Caco-2 (cell line): ENCODE measurements around the gene PPP2R5E. TPM values are rescaled to one million over a fixed set of nuclear protein-coding genes. Genes with fewer than 3 reads are reported as not detected.

Experiments used
- BruUV-seq: library from RNA; stranded (reverse); fragments of 400-500 nt; replicated peaks from 2 replicates; lab custom pipeline; 2021; lab: Mats Ljungman, UMichigan
- CTCF ChIA-PET: fragments of 300-600 bp; sonication (Branson Sonifier 250); formaldehyde crosslinking; loops from one replicate; lab custom pipeline; 2022; ENCODE audit warnings: antibody characterized with exemption; lab: Charles Lee
- POLR2A ChIA-PET: fragments of 300-600 bp; sonication (Branson Sonifier 250); formaldehyde crosslinking; loops from one replicate; lab custom pipeline; 2022; ENCODE audit warnings: antibody characterized with exemption; lab: Charles Lee
- DNase-seq, 2 experiments: peaks; one replicate each; pipeline versions ENCODE4 v3.0.0 to v3.0.0-alpha.2; 2020 to 2022
- H3K27me3 ChIP-seq: replicated peaks from 2 replicates; pipeline ENCODE4 v1.6.0; 2011; ENCODE audit warnings: low read length; ENCODE audit not compliant: control insufficient read depth, insufficient read depth
- H3K36me3 ChIP-seq: 2 replicates; pipeline ENCODE4 v1.5.1; 2011; ENCODE audit warnings: low read length; ENCODE audit not compliant: control insufficient read depth, insufficient read depth
- H3K4me1 ChIP-seq: fragments of 250-450 bp; sonication (Bioruptor Pico); 2 replicates; pipeline ENCODE4 v1.5.1; 2020; ENCODE audit warnings: mild to moderate bottlenecking
- H3K4me3 ChIP-seq: 2 replicates; pipeline ENCODE4 v1.5.1; 2011; ENCODE audit warnings: low read depth, mild to moderate bottlenecking, control low read depth, low read length
- H3K9me3 ChIP-seq: fragments of 250-450 bp; sonication (Bioruptor Pico); 2 replicates; pipeline ENCODE4 v1.5.1; 2020; ENCODE audit warnings: mild to moderate bottlenecking, moderate library complexity
- H3K27ac Mint-ChIP-seq: one replicate; pipeline ENCODE4 v1.8.0; 2022; ENCODE audit warnings: mixed read lengths; ENCODE audit not compliant: unreplicated experiment
- H3K27me3 Mint-ChIP-seq: one replicate; pipeline ENCODE4 v1.8.0; 2022; ENCODE audit warnings: mixed read lengths; ENCODE audit not compliant: insufficient read depth, unreplicated experiment
- H3K36me3 Mint-ChIP-seq: one replicate; pipeline ENCODE4 v1.8.0; 2022; ENCODE audit warnings: mild to moderate bottlenecking, mixed read lengths; ENCODE audit not compliant: insufficient read depth, unreplicated experiment
- H3K4me1 Mint-ChIP-seq: one replicate; pipeline ENCODE4 v1.8.0; 2022; ENCODE audit warnings: low read depth, mixed read lengths; ENCODE audit not compliant: unreplicated experiment
- H3K4me3 Mint-ChIP-seq: one replicate; pipeline ENCODE4 v1.8.0; 2022; ENCODE audit warnings: mild to moderate bottlenecking, moderate library complexity, mixed read lengths; ENCODE audit not compliant: unreplicated experiment
- H3K9me3 Mint-ChIP-seq: one replicate; pipeline ENCODE4 v1.8.0; 2022; ENCODE audit warnings: mixed read lengths; ENCODE audit not compliant: unreplicated experiment
- intact Hi-C: fragments of 100-400 bp; cut with micrococcal nuclease; formaldehyde crosslinking; loops from one replicate; pipeline ENCODE4 v1.10.0; 2022; ENCODE audit not compliant: unreplicated experiment
- total RNA-seq: library from RNA; stranded (reverse); gene quantifications from 2 replicates; pipeline ENCODE4 v1.2.3, GENCODE V29; 2022
- TF ChIP-seq, protein P1 (sequence below), 2 experiments: fragments of 200-600 bp in 1 of 2; IDR thresholded peaks; 1 replicate in 1 of 2; 2 replicates in 1 of 2; pipeline versions ENCODE4 v1.5.1 to v1.8.0; 2011 to 2022; ENCODE audit warnings: antibody characterized with exemption in 1 of 2, control low read depth in 1 of 2, inconsistent platforms in 1 of 2, low read depth in 1 of 2, low read length in 1 of 2, mild to moderate bottlenecking in 1 of 2, moderate library complexity in 1 of 2; ENCODE audit not compliant: insufficient read depth in 1 of 2, severe bottlenecking in 1 of 2, unreplicated experiment in 1 of 2

Gene PPP2R5E
- total RNA-seq, 1 experiment from 2014 or later = 58.6 TPM

DNA sequence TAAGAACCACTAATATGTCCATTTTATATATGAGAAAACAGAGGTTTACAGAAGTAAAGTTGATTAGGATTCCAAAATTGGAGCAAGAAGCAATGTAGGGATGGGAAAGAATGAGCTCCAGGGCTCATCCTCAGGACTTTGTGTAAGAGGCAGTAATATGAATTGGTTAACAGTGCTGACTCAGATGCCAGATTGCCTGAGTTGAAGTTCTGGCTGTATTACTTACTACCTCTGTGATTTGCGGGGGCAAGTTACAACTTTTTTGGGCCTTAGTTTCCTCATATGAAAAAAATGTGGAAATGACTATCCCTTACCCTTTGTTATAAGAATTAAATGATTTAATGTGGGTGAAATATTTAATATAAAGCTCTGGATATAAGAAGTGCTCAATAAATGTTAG, 35.1 kb upstream of the PPP2R5E start:
- Mint-ChIP-seq H3K27me3 (no peaks in the 10 kb centered on the region), H3K4me3 (no peak overlapping the region), H3K9me3 (no peaks in the 10 kb centered on the region), H3K36me3 (no peaks in the 10 kb centered on the region), H3K4me1 (no peaks in the 10 kb centered on the region), H3K27ac (no peak overlapping the region)
- ChIA-PET POLR2A (no interaction called here), CTCF (no interaction called here)
- Histone ChIP-seq H3K27me3 (no peaks in the 10 kb centered on the region), H3K36me3 (no peaks in the 10 kb centered on the region), H3K9me3 (no peaks in the 10 kb centered on the region), H3K4me3 (no peak overlapping the region), H3K4me1 (no peaks in the 10 kb centered on the region)
- DNase-seq = no peak
- TF ChIP-seq, protein P1, sequence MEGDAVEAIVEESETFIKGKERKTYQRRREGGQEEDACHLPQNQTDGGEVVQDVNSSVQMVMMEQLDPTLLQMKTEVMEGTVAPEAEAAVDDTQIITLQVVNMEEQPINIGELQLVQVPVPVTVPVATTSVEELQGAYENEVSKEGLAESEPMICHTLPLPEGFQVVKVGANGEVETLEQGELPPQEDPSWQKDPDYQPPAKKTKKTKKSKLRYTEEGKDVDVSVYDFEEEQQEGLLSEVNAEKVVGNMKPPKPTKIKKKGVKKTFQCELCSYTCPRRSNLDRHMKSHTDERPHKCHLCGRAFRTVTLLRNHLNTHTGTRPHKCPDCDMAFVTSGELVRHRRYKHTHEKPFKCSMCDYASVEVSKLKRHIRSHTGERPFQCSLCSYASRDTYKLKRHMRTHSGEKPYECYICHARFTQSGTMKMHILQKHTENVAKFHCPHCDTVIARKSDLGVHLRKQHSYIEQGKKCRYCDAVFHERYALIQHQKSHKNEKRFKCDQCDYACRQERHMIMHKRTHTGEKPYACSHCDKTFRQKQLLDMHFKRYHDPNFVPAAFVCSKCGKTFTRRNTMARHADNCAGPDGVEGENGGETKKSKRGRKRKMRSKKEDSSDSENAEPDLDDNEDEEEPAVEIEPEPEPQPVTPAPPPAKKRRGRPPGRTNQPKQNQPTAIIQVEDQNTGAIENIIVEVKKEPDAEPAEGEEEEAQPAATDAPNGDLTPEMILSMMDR (IDR thresholded peaks at IDR 0.05; ENCODE audit: insufficient read depth in 1 of 2, low read depth in 1 of 2, low read length in 1 of 2, severe bottlenecking in 1 of 2, unreplicated experiment in 1 of 2) = no peak
- intact Hi-C loops = no loop called here
- BruUV-seq = no TSS peak

DNA sequence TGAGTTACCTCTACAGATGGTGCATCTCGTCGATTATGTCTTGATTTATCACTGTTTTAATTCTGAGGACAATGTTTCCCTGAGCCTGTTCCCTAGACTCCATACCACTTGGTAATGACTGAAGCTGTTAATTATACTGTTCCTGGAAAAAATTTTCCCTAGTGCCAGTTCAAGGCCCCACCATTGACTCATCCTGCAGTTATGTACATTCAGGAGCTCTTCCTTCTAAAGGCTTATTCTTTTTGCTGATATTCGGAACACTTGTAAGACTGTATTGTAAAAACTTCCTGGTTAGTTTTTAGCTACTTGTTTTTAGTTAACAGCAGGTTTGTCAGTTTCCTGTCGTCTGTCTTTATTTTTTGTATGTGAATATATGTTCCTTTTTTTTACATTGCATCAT, 30.4 kb upstream of the PPP2R5E start:
- TF ChIP-seq, protein P1 (IDR thresholded peaks at IDR 0.05; ENCODE audit: insufficient read depth in 1 of 2, low read depth in 1 of 2, low read length in 1 of 2, severe bottlenecking in 1 of 2, unreplicated experiment in 1 of 2) = no peak
- no peak overlapping the region for H3K4me3 ChIP-seq
- BruUV-seq = no TSS peak
- Mint-ChIP-seq H3K4me3 (no peak overlapping the region), H3K4me1 (no peaks in the 10 kb centered on the region), H3K9me3 (no peaks in the 10 kb centered on the region), H3K27ac (no peak overlapping the region), H3K27me3 (no peaks in the 10 kb centered on the region), H3K36me3 (no peaks in the 10 kb centered on the region)
- no peaks in the 10 kb centered on the region for H3K9me3 ChIP-seq
- H3K36me3 ChIP-seq = no peaks in the 10 kb centered on the region
- ChIA-PET POLR2A (no interaction called here), CTCF (no interaction called here)
- intact Hi-C loops = no loop called here
- no peak for DNase-seq
- no peaks in the 10 kb centered on the region for H3K4me1 ChIP-seq
- no peaks in the 10 kb centered on the region for H3K27me3 ChIP-seq

DNA sequence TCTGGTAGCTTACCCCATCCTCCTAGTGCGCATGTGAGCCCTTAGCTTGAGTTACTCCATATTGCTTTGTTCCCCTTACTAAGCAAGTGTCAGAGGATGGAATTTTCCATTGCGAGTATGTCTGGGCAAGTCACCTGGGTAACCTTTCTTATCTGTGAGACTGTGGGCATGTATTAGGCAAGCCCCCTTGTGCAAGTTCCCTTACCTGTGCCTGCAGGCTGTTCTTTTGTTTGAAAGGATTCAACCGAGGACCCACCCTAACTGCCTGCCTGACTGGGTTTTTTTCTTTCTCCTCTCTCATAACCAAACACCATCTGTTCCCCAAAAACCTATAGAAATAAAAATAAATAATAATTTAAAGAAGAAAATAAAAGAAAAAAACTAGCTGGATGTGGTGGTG, 22.3 kb upstream of the PPP2R5E start:
- peaks cover 8% of the 10 kb centered on the region for H3K4me1 Mint-ChIP-seq
- CTCF ChIA-PET = no interaction called here
- H3K36me3 Mint-ChIP-seq = no peaks in the 10 kb centered on the region
- peak; percentile 48 to 58 for DNase-seq
- TF ChIP-seq, protein P1 (IDR thresholded peaks at IDR 0.05; ENCODE audit: insufficient read depth in 1 of 2, low read depth in 1 of 2, low read length in 1 of 2, severe bottlenecking in 1 of 2, unreplicated experiment in 1 of 2) = no peak
- intact Hi-C loops = no loop called here
- Histone ChIP-seq H3K4me1 (peaks cover 26% of the 10 kb centered on the region), H3K27me3 (no peaks in the 10 kb centered on the region), H3K36me3 (no peaks in the 10 kb centered on the region), H3K9me3 (no peaks in the 10 kb centered on the region), H3K4me3 (no peak overlapping the region)
- no TSS peak for BruUV-seq
- H3K9me3 Mint-ChIP-seq = peaks cover 10% of the 10 kb centered on the region
- no peaks in the 10 kb centered on the region for H3K27me3 Mint-ChIP-seq
- H3K27ac Mint-ChIP-seq = no peak overlapping the region
- no peak overlapping the region for H3K4me3 Mint-ChIP-seq
- POLR2A ChIA-PET = no interaction called here
